Kasumi-1 (cell line): ENCODE data around the gene EXOSC5.
"Not testable (repeated sequence)": the region's sequence is repeated elsewhere in the genome, so short reads cannot be mapped to it uniquely, and the experiment has no call there.

Experiments
- DNase-seq, 2 experiments: peaks; one replicate each; lab custom pipeline; 2025; lab: John Stamatoyannopoulos, UW

The EXOSC5 gene

DNA sequence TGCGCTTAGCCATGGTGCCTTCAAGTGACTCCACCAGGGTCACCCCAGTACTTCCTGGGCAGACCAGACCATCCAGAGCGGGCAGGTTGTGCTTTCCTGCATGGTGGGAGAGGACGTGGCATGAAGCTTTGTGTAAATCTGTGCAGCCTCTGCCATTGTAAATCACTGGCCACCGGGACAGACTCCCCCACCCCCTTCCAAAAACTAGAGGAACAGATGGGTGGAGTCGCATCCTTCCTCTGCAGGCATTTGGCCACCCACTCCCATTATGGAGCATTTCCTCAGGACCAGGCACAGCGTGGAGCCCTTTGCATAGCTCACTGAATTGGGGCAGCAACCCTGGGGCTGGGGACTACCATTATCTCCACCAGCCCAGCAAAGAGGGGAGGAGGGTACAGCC lies 8.6 kb upstream of the EXOSC5 start:
- DNase-seq: no peak

DNA sequence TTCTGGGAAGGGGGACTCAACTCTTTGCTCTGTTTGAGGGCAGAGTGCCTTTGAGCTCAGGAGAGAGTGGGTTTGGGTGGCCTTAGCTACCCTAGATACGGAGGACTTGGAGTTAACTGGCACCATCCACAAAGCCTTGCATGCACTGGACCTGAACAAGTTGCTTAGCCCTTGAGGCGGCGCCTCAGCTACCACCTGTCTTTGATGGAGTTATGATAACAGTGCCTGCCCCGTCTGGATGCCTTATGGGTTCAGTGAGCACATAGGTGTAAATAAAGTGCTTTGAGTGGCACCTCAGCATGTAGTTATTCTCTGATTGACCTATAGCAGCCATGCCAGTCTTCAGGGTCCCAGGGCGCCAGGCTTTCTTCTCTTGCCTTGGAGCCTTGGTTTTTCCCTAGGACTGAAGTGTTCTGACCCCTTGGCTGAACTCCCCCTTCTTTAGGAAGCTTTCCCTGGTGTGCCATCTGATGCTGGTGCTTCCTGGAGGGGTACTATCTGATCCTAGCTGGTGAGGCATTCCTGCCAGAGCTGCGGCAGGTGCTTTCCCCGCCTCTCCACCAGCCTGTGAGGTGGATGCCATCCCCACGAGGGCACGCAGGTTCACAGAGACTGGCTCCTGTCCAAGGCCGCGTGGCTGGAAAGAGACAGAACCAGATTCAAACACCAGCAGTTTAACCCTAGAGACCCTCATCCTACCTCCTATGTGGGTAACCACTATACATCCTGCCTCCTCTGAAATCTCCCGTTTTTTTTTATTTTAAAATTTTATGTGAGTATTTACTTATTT lies 6.2 kb upstream of the EXOSC5 start:
- DNase-seq: no peak

DNA sequence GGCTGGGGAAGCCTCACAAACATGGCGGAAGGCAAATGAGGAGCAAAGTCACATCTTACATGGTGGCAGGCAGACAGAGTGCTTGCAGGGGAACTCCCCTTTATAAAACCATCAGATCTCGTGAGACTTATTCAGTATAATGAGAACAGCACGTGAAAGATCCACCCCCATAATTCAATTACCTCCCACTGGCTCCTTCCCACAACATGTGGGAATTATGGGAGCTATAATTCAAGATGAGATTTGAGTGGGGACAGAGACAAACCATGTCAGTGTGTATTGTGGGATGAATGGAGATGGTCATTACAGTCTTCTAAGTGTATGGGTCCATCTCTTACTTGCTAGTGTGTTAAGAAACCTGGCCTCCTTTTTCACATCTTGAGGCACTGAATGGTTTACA lies 4.9 kb upstream of the EXOSC5 start:
- no peak for DNase-seq

DNA sequence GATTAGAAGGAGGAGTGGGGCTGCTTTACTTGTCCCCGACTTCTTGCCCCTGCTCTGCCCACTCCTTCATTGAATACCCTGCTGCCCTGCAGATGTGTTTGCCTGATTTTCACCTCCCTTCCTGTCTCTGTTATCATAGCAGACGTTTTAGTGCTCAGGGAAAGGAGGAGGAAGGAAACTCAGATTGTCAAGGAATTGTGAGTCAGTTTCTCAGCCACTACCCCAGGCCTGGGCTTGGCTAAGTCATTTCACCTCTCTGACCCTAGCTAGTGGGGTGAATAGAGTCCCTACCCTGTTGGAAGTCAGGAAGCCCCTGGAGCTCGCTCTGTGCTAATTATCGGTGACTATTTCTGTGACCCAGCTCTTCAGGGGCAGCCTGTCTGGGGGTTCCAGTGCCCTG lies 4.3 kb upstream of the EXOSC5 start:
- DNase-seq: no peak

DNA sequence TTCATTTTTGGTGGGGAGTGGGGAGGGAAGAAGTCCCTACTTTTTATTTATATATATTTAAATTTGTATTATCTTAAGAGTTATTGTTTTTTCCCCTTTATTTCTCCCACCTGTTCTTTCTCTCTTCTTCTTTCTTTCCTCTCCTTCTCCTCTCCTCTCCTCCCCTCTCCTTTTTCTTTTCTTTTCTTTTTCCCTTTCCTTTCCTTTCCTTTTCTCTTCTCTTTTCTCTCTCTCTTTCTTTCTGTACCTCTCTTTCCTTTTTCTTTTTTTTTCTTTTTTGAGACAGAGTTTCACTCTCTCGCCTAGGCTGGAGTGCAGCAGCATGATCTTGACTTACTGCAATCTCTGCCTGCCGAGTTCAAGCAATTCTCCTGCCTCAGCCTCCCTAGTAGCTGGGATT lies 2.4 kb upstream of the EXOSC5 start:
- no peak for DNase-seq

DNA sequence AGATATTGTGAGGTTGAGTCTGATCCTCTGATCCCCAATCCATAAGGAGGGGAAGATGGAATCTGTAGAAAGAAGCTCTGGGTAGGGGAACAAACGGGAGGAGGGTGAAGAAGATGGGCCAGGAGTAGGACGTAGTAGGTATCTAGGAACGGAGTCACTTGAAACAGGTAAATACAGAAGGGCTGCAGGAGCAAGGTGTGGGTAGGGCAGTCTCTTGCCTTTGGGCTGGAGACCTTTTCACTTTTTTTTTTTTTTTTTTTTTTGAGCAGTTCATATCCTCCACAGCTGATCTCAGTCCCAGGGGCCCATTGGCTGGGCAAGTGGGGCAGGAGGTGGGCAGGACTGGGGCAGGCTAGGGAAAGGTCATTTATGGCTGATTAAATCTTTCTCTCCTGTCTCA lies 1.9 kb upstream of the EXOSC5 start:
- no peak for DNase-seq

DNA sequence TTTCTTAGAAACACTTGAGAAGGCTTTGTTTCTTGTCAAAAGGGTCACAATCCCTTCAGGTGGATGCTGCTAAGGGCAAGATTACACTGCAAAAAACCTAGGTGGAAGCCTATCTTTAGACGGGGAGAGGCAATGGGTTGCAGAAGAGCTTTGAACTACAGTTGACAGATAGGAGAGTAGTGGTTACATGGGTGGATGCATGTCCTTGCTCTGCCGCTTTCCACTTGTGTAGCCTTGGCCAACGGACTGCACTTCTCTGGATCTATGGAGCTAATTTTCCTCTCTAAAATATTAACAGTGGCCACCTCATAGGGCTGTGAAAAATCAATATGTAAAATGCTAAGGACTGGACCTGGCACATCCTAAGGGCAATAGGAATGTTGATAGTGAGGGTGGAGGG lies 1.4 kb upstream of the EXOSC5 start:
- DNase-seq: no peak

DNA sequence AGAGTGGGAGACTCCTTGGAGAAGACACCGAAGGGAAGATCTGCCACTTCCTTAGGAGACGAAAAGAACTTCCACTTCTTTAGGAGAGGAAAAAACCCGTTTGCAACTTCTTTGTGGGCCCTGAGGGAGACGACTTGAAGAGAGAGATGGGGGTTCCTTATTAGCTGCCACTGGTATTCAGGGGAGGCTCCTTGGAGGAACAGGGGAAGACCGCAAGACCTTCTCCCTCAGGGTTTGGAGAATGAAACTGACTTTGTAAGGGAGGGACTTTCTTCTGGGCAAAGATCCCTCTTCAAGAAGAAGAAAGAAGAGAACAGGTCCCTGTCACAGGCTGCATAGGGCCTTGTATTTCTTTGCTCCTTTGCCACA lies 875 bp upstream of the EXOSC5 start:
- peak; percentile 6 to 37 for DNase-seq

DNA sequence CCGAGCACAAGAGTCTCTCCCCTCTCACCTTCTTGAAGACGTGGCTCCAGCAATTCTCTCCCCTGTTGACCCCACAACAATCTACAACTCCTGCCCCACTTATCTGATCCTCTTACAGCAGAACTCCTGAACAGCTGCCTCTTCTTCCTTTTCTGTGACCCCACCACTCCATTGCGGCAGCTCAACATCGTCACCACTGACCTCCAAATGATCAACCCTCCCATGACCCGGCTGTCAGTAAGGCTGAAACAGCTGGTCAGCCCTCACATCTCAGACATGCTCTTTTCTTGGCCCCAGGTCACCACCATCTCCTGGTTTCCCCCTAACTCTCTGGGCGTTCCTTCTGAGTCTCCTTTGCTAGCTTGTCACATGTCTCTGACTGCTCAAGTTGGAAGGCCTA lies 1.8 kb downstream of the EXOSC5 start:
- DNase-seq: no peak

DNA sequence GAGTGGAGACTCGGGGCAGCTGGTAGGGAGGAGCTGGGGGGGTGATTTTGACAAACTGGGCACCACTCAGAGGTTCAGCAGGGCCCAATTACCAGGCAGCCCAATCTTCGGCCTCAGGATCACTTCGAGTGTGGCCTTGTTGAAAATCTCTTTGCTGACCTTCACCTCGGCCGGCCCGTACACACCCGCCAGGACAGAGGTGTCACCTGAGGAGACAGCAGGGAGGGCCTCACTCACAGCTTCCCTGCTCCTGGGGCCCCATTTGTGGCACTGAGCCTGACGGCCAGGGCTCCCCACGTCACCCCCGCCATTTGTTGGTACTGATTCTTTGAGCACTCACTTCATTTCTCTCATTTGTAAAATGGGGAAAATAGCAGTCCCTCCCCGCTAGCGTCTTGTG lies 4.4 kb downstream of the EXOSC5 start:
- no peak for DNase-seq

DNA sequence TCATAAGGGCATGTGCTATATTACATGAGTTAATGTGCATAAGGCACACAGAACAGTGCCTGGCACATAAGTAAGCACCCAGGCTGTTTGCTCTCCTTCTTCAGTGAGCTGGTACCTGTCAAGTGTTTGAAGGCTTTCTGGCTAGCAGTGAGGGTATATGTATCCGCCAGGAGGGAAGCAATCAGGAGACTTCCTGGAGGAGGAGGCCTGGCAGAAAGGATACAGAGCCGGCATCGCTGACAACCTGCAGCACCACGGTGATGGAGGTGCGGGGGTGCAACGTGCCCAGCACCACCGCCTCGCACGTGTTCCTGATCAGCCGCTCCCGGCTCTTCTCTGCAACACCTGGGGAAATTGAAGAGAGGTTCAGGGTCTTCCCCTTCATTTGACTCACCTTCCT lies 5.5 kb downstream of the EXOSC5 start:
- DNase-seq: no peak

DNA sequence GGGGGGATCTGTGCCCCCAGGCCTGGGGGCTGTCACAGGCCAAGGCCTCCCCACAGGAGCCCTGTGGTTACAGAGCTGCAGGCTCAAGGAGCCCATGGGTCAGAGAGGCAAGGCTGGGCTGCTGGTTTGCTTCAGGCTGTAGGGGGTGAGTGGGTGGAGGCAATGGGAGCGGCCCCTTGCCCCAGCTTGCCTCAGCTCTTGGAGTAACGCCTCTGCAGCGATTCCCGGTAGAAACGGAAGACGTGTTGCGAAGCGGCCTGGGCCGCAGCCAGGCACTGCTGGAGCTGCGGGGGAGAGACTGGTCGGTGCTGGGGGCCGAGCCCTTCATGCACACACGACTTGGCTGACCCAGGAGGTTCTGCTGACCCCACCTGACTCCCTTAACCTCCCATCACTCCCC lies 10.7 kb downstream of the EXOSC5 start:
- DNase-seq: no peak

DNA sequence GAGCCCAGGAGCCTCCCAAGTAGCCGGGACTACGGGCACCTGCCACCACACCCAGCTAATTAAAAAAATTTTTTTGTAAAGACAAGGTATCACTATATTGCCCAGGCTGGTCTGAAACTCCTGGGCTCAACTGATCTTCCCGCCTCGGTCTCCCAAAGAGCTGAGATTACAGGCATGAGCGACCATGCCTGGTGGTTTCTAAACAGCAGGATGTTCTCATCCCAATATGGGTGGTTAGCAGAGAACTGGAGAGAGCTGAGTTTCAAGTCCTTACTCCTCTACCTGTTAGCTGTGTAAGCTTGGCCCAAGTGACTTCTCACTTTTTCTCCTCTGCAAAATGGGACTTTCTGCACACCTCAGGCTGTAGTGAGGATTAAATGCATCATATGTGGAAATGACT lies 12.8 kb downstream of the EXOSC5 start:
- no peak for DNase-seq

DNA sequence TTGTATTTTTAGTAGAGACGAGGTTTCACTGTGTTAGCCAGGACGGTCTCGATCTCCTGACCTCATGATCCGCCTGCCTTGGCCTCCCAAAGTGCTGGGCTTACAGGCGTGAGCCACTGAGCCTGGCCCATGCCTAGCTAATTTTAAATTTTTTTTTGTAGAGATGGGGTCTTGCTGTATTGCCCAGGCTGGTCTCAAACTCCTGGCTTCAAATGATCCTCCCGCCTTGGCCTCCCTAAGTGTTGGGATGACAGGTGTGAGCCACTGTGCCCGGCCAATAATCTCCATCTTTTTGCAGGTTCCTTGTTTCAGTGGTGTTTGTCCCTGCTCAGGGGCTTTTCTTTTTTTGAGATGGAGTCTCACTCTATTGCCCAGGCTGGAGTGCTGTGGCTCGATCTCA lies 15.6 kb downstream of the EXOSC5 start:
- DNase-seq: not testable (repeated sequence)

DNA sequence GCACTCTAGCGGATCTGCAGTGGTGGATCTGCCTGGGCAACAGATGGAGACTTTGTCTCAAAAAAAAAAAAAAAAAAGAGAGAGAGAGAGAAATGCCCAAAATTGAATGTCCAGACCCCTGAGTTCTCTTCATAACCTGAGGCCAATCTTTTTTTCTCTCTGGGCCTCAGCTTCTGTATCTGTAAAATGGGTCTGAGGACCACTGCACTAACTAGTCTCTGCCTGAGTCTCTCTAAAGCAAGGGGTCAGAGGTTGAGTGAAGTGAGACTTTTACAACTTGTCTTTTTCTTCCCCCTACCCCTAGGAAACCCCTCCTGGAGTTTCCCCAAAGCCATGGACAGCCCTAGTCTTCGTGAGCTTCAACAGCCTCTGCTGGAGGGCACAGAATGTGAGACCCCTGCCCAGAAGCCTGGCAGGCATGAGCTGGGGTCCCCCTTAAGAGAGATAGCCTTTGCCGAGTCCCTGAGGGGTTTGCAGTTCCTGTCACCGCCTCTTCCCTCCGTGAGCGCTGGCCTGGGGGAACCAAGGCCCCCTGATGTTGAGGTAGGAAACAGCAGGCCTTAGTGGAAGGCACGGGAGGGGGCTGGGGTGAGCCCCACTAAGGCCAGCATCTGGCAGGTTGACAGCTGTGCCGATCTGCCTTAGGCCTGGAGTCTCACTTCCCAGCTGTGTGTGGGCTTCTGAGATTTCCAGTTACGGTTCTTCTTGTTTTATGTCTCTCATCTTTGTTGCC lies 19.0 kb downstream of the EXOSC5 start:
- DNase-seq: peak; percentile 23 to 25

DNA sequence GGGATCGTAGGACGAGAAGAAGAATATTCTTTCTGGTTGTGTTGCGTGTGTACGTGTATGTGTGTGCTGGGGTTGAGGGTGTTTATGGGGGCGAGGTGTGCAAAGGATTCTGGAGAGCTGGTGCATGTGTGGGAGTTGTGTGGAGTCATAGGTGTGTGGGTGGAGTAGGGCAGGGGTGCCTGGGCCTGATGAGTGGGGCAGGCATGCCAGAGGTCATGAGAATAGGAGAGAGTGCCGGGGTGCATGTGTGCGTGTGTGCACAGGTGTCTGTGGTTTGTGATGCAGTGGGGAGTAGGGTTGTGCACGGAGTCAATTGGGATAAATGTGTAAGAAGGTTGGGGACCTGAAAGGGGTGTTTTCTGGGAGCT lies 20.2 kb downstream of the EXOSC5 start:
- no peak for DNase-seq

DNA sequence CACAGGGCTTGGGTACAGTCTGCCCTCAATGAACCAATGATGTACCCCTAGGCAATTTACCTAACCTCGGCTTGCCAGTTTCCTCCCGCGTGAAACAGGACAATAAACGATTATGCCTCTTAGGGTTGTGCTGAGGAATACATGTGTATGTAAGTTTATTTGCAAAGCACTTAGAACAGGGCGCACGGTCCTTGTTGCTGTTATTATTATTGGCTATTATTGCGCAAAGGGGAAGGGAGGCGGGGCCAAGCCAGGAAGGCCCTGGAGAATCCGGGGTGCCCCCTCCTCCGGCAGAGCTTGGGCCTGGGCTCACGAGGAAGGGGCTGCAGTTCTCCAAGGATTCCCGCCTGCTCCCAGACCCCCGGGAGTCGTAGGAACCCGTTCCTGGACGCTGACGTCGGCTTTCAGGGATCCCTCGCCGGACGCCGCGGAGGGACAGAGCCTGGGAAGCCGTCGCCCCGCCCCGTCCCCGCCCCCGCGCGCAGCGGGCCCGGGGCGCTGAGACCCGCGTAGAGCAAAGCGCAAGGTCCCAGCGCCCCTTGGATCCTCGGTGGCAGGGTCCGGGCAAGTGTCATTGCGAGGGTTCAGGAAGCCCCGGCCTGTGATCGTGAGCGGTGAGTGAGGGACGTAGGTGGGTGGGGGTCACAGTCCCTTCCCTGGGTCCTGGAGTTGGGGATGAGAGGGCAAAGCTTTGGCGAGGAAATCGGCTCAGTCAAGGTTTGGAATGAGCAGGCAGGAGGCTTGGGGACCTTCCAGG lies 20.7 kb downstream of the EXOSC5 start, which contains the start of gene TMEM91:
Gene TMEM91, plus strand, starts transcription at position 293 of the 757 bp plus-strand sequence. CDS start 1,777 bp downstream, outside the sequence.
- DNase-seq: peak in 1 of 2 experiments; percentile 3

DNA sequence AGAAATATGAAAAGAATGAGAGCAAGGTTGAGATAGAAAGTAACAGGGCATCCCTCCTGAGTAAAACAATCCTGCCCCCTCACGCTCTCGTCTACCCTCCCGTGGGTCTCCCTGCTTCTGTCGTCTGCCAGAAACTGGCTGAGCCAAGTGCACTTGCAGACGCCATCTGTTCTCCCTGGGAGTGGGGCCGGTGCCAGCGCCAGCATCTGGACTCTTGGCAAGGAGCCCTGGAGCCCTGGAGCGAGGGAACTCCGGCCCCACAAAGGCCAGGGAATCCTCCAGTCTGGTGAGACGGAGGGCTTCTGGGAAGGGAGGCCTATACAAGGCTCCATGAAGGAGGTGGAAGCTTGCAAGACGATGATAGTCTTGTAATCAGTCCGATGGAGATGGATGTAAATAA lies 23.2 kb downstream of the EXOSC5 start:
- no peak for DNase-seq

DNA sequence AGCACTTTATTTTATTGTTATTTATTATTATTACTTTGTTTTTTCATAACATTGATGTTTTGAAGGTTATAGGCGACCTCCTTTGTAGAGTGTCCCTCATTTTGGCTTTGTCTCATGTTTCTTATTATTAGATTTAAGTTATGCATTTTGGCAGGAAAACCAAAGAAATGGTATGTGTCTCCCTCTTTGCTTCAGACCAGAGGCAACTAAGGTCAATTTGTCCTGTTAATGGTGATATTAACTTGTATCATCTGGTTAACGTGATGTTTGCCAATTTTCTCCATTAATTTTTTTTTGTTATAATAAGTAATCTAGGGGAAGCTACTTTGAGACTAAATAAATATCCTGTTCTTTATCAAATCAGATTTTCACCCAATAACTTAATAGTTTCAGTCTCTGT lies 24.7 kb downstream of the EXOSC5 start:
- no peak for DNase-seq

DNA sequence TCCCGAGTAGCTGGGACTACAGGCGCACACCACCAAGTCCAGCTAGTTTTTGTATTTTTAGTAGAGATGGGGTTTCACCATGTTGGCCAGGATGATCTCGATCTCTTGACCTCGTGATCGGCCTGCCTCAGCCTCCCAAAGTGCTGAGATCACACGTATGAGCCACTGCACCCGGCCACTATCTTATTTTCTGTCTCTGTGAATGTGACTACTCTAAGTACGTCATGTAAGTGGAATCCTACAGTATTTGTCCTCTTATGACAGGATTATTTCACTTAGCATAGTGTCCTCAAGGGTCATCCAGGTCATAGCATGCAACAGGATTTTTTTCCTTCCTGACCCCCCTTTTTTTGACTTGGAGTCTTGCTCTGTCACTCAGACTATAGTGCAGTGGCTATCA lies 25.6 kb downstream of the EXOSC5 start:
- DNase-seq: no peak

DNA sequence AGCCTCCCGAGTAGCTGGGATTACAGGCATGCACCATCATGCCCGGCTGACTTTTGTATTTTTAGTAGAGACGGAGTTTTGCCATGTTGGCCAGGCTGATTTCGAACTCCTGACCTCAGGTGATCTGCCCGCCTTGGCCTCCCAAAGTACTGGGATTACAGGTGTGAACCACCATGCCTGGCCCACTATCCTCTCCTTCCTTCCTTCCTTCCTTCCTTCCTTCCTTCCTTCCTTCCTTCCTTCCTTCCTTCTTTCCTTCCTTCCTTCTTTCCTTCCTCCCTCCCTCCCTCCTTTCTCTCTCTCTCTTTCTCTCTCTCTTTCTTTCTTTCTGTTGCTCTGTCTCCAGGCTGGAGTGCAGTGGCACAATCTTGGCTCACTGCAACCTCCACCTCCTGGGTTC lies 26.0 kb downstream of the EXOSC5 start:
- not testable (repeated sequence) for DNase-seq

DNA sequence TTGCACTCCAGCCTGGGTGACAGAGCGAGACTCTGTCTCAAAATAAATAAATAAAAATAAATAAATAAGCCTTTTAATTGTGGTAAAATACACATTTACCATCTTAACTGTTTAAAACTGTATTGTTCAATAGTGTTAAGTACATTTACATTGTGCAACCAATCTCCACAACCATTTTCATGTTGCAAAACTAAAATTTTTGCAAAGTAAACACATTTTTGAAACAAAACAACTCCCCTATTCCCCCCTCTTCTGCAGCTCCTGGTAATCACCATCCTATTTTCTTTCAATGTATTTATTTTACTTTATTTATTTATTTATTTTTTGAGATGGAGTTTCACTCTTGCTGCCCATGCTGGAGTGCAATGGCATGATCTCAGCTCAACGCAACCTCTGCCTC lies 27.4 kb downstream of the EXOSC5 start:
- DNase-seq: no peak

DNA sequence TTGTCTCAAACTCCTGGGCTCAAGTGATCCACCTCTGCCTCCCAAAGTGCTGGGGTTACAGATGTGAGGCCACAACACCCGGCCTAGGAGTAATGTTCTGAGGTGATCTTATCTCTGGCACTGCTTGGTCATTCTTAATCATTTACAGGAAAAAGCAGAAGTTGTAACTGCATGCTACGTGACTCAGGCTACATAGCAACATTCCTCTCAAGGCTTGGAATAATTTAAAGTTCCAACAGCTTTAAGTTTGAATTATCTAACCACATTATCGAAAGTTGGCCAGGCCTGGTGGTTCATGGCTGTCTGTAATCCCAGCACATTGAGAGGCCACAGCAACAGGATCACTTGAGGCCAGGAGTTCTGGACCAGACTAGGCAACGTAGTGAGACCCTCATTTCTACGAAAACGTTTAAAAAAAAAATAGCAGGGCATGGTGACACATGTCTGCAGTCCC lies 29.3 kb downstream of the EXOSC5 start:
- peak; percentile 73 to 80 for DNase-seq
